Stimulated activated naive CD8-positive, alpha-beta T cell treated with anti-CD3 and anti-CD28 coated beads, Interleukin-15, Interleukin-2, amounts not matched to agents 100 ng/mL and 50 ng/mL, for 24 hours (primary cell): ENCODE data around the gene MPC1.
"Not testable (repeated sequence)": the region's sequence is repeated elsewhere in the genome, so short reads cannot be mapped to it uniquely, and the experiment has no call there.

Experiments used
- H3K27ac Mint-ChIP-seq: one replicate; pipeline ENCODE4 v1.8.0; 2021; ENCODE audit warnings: mild to moderate bottlenecking, mixed read lengths
- H3K27me3 Mint-ChIP-seq: one replicate; pipeline ENCODE4 v1.8.0; 2021; ENCODE audit warnings: mixed read lengths
- H3K36me3 Mint-ChIP-seq: one replicate; pipeline ENCODE4 v1.8.0; 2021; ENCODE audit warnings: low read depth, mixed read lengths
- H3K4me1 Mint-ChIP-seq: one replicate; pipeline ENCODE4 v1.8.0; 2021; ENCODE audit warnings: low read depth, mixed read lengths
- H3K4me3 Mint-ChIP-seq: one replicate; pipeline ENCODE4 v1.8.0; 2021; ENCODE audit warnings: mild to moderate bottlenecking, mixed read lengths
- H3K9me3 Mint-ChIP-seq: one replicate; pipeline ENCODE4 v1.8.0; 2021; ENCODE audit warnings: mixed read lengths

The MPC1 gene

DNA sequence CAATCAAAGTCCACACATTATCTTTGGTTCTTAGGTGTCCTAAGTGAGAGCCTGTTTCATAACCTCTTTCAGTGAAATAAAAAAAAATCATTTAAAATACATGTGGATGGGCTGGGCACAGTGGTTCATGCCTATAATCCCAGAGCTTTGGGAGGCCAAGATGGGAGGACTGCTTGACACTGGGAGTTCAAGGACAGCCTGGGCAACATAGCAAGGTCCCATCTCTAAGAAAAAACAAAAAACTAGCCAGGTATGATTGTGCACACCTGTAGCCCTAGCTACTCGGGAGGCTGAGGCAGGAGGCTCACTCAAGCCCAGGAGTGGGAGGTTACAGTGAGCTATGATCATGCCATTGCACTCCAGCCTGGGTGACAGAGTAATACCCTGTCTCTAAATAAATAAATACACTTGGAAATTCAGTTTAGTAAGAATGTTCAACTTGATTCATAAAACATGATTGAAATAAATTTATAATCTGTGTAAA lies 3.6 kb downstream of the MPC1 start:
- Mint-ChIP-seq H3K4me1 (peaks cover 20% of the 10 kb centered on the region), H3K36me3 (no peaks in the 10 kb centered on the region), H3K4me3 (no peak overlapping the region), H3K27me3 (no peaks in the 10 kb centered on the region), H3K9me3 (no peaks in the 10 kb centered on the region), H3K27ac (no peak overlapping the region)

DNA sequence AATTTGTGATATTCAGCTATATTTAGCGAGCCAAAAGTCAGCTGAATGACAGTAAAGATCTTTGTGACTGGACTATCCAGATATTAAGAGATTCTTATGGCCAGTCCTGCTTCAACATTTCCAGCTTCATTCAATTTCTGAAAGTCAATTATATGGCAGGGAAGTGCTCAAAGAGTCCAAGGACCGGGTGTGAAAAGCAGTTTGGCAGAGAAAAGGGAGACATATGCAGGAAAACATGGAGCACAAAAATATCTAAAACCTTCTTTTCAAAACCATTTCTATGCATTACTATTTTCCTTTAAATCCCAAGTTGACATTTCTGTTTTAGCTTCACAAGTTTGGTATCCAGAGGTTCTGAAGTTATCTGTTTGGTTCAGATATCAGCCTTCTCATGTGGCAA lies 5.0 kb downstream of the MPC1 start:
- no peaks in the 10 kb centered on the region for H3K36me3 Mint-ChIP-seq
- H3K27me3 Mint-ChIP-seq = no peaks in the 10 kb centered on the region
- H3K9me3 Mint-ChIP-seq = no peaks in the 10 kb centered on the region
- peaks cover 16% of the 10 kb centered on the region for H3K4me1 Mint-ChIP-seq
- H3K27ac Mint-ChIP-seq = no peak overlapping the region
- no peak overlapping the region for H3K4me3 Mint-ChIP-seq

GRCh38 chr6:166375013-166375412 lies 7.7 kb downstream of the MPC1 start:
- Mint-ChIP-seq H3K4me1 (peaks cover 6% of the 10 kb centered on the region), H3K27ac (no peak overlapping the region), H3K4me3 (no peak overlapping the region), H3K9me3 (no peaks in the 10 kb centered on the region), H3K27me3 (no peaks in the 10 kb centered on the region), H3K36me3 (no peaks in the 10 kb centered on the region)

- Mint-ChIP-seq H3K27me3 (no peaks in the 10 kb centered on the region), H3K9me3 (no peaks in the 10 kb centered on the region), H3K36me3 (peaks cover 10% of the 10 kb centered on the region), H3K27ac (no peak overlapping the region), H3K4me3 (no peak overlapping the region), H3K4me1 (peaks cover 6% of the 10 kb centered on the region)
Observed at GRCh38 chr6:166370489-166370888, 12.3 kb downstream of the MPC1 start.

DNA sequence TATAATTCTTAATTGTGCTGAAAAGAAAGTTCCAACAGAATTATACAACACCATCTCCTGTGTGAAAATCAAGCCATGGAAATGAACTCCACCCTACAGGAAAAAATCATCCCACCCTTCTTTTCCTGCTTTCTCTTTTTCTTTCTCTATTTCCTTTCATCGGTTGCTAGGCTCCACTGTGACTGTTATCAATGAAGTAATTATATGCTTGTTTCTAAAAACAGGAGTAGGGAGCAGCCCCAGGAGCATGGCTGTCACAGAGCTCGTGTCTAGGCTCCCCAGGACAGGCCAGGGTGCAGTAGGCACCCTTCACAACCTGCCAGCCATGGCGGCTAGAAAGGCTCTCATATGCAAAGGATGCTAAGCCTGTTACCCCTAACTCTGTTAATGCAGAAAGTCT lies 13.0 kb downstream of the MPC1 start:
- Mint-ChIP-seq H3K27me3 (no peaks in the 10 kb centered on the region), H3K36me3 (peaks cover 13% of the 10 kb centered on the region), H3K27ac (no peak overlapping the region), H3K4me3 (no peak overlapping the region), H3K4me1 (peaks cover under 1% of the 10 kb centered on the region), H3K9me3 (no peaks in the 10 kb centered on the region)

GRCh38 chr6:166366921-166367320 lies 15.8 kb downstream of the MPC1 start:
- Mint-ChIP-seq H3K27ac (no peak overlapping the region), H3K36me3 (peaks cover 19% of the 10 kb centered on the region), H3K4me3 (no peak overlapping the region), H3K4me1 (no peaks in the 10 kb centered on the region), H3K9me3 (no peaks in the 10 kb centered on the region), H3K27me3 (no peaks in the 10 kb centered on the region)

DNA sequence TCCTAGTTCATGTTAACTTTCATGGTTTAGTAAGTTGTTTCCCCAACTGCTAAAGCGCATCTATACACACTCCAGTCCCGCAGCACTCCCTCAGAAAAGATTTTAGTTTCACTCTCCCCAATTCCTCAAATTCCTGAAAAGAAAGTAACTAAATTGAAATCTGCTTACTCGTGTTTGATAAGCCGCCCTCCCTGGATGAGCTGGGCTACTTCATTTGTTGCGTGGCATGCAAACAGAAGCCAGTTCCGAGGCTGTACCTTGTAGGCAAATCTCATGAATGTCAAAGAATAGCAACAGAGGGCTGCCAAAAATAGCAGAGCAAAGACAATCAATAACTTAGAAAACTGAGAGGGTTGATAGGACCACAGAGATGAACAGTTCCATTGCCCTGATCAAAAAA lies 16.9 kb downstream of the MPC1 start:
- H3K36me3 Mint-ChIP-seq = peaks cover 19% of the 10 kb centered on the region
- H3K4me1 Mint-ChIP-seq = no peaks in the 10 kb centered on the region
- no peaks in the 10 kb centered on the region for H3K27me3 Mint-ChIP-seq
- no peak overlapping the region for H3K4me3 Mint-ChIP-seq
- no peaks in the 10 kb centered on the region for H3K9me3 Mint-ChIP-seq
- H3K27ac Mint-ChIP-seq = no peak overlapping the region

DNA sequence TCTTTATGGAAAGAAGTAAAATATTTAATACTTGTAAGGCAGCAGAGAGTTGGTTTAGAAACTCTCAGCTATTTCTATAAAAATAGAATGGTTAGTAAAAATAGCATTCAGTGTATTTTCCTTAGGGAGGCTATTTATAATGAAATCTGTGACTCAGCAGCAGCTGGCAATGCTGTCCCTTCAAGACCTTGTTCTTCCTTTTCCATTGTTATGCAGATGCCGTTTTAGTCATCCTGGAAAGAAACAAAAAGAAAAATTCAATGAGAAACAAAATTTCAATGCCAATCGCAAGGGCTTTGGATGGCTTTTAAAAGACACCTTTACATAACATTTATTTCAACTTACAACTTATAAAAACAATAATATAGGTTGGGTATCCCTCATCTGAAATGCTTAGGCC lies 17.5 kb downstream of the MPC1 start:
- no peaks in the 10 kb centered on the region for H3K9me3 Mint-ChIP-seq

GRCh38 chr6:166364456-166364855 lies 18.3 kb downstream of the MPC1 start:
- no peak overlapping the region for H3K4me3 Mint-ChIP-seq
- peaks cover 19% of the 10 kb centered on the region for H3K36me3 Mint-ChIP-seq
- no peaks in the 10 kb centered on the region for H3K9me3 Mint-ChIP-seq
- no peaks in the 10 kb centered on the region for H3K4me1 Mint-ChIP-seq
- peaks cover under 1% of the 10 kb centered on the region for H3K27me3 Mint-ChIP-seq
- no peak overlapping the region for H3K27ac Mint-ChIP-seq

More for the DNA sequence above, 17.5 kb downstream of the MPC1 start:
- Mint-ChIP-seq H3K4me1 (no peaks in the 10 kb centered on the region), H3K36me3 (peaks cover 19% of the 10 kb centered on the region), H3K27me3 (no peaks in the 10 kb centered on the region), H3K4me3 (no peak overlapping the region), H3K27ac (no peak overlapping the region)

DNA sequence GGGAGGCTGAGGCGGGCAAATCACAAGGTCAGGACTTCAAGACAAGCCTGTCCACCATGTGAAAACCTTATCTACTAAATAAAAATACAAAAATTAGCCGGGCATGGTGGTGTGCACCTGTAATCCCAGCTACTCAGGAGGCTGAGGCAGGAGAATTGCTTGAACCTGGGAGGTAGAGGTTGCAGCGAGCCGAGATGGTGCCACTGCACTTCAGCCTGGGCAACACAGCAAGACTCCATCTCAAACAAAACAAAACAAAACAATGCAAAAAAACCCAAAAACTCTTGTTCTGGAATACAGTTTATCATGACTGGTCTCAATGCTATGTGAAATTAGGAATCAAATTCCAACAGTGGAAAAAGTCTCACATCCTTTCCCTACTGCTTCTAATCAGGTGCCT lies 20.3 kb downstream of the MPC1 start:
- not testable (repeated sequence) for H3K27ac Mint-ChIP-seq, H3K4me1 Mint-ChIP-seq, H3K4me3 Mint-ChIP-seq, H3K9me3 Mint-ChIP-seq
- H3K36me3 Mint-ChIP-seq = peaks cover 14% of the 10 kb centered on the region
- H3K27me3 Mint-ChIP-seq = peaks cover 13% of the 10 kb centered on the region

- Mint-ChIP-seq H3K4me3 (no peak overlapping the region), H3K36me3 (peaks cover 14% of the 10 kb centered on the region), H3K9me3 (no peaks in the 10 kb centered on the region), H3K4me1 (no peaks in the 10 kb centered on the region), H3K27me3 (peaks cover 19% of the 10 kb centered on the region), H3K27ac (no peak overlapping the region)
Observed at GRCh38 chr6:166361077-166361429, 21.7 kb downstream of the MPC1 start.

- H3K9me3 Mint-ChIP-seq = no peaks in the 10 kb centered on the region
- peaks cover 20% of the 10 kb centered on the region for H3K27me3 Mint-ChIP-seq
- no peaks in the 10 kb centered on the region for H3K4me1 Mint-ChIP-seq
- peaks cover 9% of the 10 kb centered on the region for H3K36me3 Mint-ChIP-seq
- no peak overlapping the region for H3K27ac Mint-ChIP-seq
- H3K4me3 Mint-ChIP-seq = no peak overlapping the region
Observed at GRCh38 chr6:166360243-166361076, 22.3 kb downstream of the MPC1 start.

- Mint-ChIP-seq H3K27me3 (peaks cover 32% of the 10 kb centered on the region), H3K4me3 (no peak overlapping the region), H3K36me3 (peaks cover 5% of the 10 kb centered on the region), H3K4me1 (no peaks in the 10 kb centered on the region), H3K9me3 (peaks cover 8% of the 10 kb centered on the region), H3K27ac (no peak overlapping the region)
Observed at GRCh38 chr6:166355552-166355951, 27.2 kb downstream of the MPC1 start.

- no peak overlapping the region for H3K4me3 Mint-ChIP-seq
- H3K27me3 Mint-ChIP-seq = peaks cover 34% of the 10 kb centered on the region
- peaks cover 5% of the 10 kb centered on the region for H3K36me3 Mint-ChIP-seq
- peaks cover 8% of the 10 kb centered on the region for H3K9me3 Mint-ChIP-seq
- H3K4me1 Mint-ChIP-seq = no peaks in the 10 kb centered on the region
- no peak overlapping the region for H3K27ac Mint-ChIP-seq
Observed at GRCh38 chr6:166354965-166355364, 27.8 kb downstream of the MPC1 start.

GRCh38 chr6:166354143-166354542 lies 28.6 kb downstream of the MPC1 start:
- Mint-ChIP-seq H3K36me3 (peaks cover 5% of the 10 kb centered on the region), H3K9me3 (peaks cover 15% of the 10 kb centered on the region), H3K4me3 (no peak overlapping the region), H3K27ac (no peak overlapping the region), H3K4me1 (peaks cover 3% of the 10 kb centered on the region), H3K27me3 (peaks cover 31% of the 10 kb centered on the region)

GRCh38 chr6:166353507-166353906 lies 29.2 kb downstream of the MPC1 start:
- peaks cover 29% of the 10 kb centered on the region for H3K27me3 Mint-ChIP-seq
- H3K27ac Mint-ChIP-seq = no peak overlapping the region
- peaks cover 17% of the 10 kb centered on the region for H3K9me3 Mint-ChIP-seq

More at GRCh38 chr6:166353507-166353906, 29.2 kb downstream of the MPC1 start:
- Mint-ChIP-seq H3K4me3 (no peak overlapping the region), H3K36me3 (peaks cover 5% of the 10 kb centered on the region), H3K4me1 (peaks cover 7% of the 10 kb centered on the region)
